ENCODE data around the gene PID1. TPM values are rescaled to one million over a fixed set of nuclear protein-coding genes. Genes with fewer than 3 reads are reported as not detected.

Gene PID1
- total RNA-seq, 2 experiments from 2014 or later = not detected

DNA sequence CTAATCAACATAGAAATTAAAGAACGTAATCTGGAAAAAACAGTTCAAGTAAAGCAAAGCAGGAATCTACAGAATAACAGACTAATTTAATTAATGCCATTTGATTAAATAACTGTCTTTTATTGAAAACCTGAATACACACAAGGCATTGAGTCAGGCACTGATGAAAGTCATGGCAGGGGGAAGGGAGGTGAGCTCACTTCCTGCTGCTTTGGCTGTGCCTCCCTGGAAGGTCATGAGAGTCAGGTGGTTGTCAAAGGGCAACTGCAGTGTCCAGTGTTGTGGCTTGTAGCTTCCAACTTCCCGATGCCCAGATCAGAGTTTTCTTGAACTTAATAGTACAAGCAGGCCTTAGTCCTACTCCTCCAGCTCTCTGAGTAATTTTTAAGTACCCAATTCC lies 180.9 kb downstream of the PID1 start:
- Histone ChIP-seq H3K27ac (ENCODE audit: low read depth, low read length, poor library complexity, severe bottlenecking) (no peak overlapping the region), H4K20me1 (ENCODE audit: insufficient read depth, low read length) (no peaks in the 10 kb centered on the region), H3K4me3 (ENCODE audit: low read depth, low read length, poor library complexity, severe bottlenecking) (no peak overlapping the region), H3K9me3 (ENCODE audit: low read length) (no peaks in the 10 kb centered on the region), H3K9me2 (ENCODE audit: insufficient read depth, low read length) (no peaks in the 10 kb centered on the region), H3K4me1 (ENCODE audit: insufficient read depth, low read length, poor library complexity, severe bottlenecking) (no peaks in the 10 kb centered on the region), H3K4me2 (ENCODE audit: low read length) (no peak overlapping the region), H3K36me3 (ENCODE audit: insufficient read depth, low read length) (no peaks in the 10 kb centered on the region), H3K79me2 (ENCODE audit: insufficient read depth, low read depth, low read length) (no peaks in the 10 kb centered on the region), H2AFZ (ENCODE audit: low read length) (no peak overlapping the region)
- no TSS peak for BruUV-seq (replicated peaks)
- TF ChIP-seq CTCF (conservative IDR thresholded peaks at IDR 0.05; ENCODE audit: low read length) = no peak
- ChIA-PET CTCF (ENCODE audit: unreplicated experiment) (no interaction called here), POLR2A (no interaction called here)
- DNase-seq (ENCODE audit: low spot score) = no peak
- intact Hi-C loops (cut with micrococcal nuclease; ENCODE audit: unreplicated experiment) = no loop called here

DNA sequence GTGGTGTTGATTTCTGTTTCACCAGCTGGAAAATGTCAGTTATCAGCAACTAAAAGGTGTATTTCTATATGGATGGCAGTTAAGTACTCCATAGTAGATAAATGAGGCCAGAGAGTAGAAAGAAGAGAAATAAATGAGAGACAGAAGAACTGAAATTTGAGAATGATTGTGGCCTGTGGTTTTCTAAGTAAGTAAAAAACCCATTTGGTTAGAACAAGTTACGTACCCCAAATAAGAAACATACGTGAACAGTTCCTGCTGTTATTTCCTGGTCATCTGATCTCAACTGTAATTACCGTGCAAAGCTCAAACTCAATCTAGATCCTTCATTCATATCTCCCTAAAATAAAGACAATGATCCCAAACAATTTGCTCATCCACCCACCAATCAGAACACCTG lies 181.3 kb downstream of the PID1 start:
- intact Hi-C loops (cut with micrococcal nuclease; ENCODE audit: unreplicated experiment) = no loop called here
- POLR2A ChIA-PET = no interaction called here
- H3K9me2 ChIP-seq (ENCODE audit: insufficient read depth, low read length) = no peaks in the 10 kb centered on the region
- no peak overlapping the region for H3K4me3 ChIP-seq (ENCODE audit: low read depth, low read length, poor library complexity, severe bottlenecking)
- BruUV-seq (replicated peaks) = no TSS peak
- TF ChIP-seq CTCF (conservative IDR thresholded peaks at IDR 0.05; ENCODE audit: low read length) = no peak
- TF ChIP-seq EZH2phosphoT487 (IDR thresholded peaks at IDR 0.05; ENCODE audit: borderline replicate concordance, low read depth, low read length) = no peak
- H3K4me1 ChIP-seq (ENCODE audit: insufficient read depth, low read length, poor library complexity, severe bottlenecking) = no peaks in the 10 kb centered on the region
- H3K79me2 ChIP-seq (ENCODE audit: insufficient read depth, low read depth, low read length) = no peaks in the 10 kb centered on the region
- H4K20me1 ChIP-seq (ENCODE audit: insufficient read depth, low read length) = no peaks in the 10 kb centered on the region
- H3K9me3 ChIP-seq (ENCODE audit: low read length) = no peaks in the 10 kb centered on the region
- H3K36me3 ChIP-seq (ENCODE audit: insufficient read depth, low read length) = no peaks in the 10 kb centered on the region
- no peak overlapping the region; the same call in 1 of the 2 replicates for H2AFZ ChIP-seq (ENCODE audit: low read length)
- no peak overlapping the region for H3K27ac ChIP-seq (ENCODE audit: low read depth, low read length, poor library complexity, severe bottlenecking)
- CTCF ChIA-PET (ENCODE audit: unreplicated experiment) = no interaction called here
- DNase-seq (ENCODE audit: low spot score) = no peak
- no peak overlapping the region for H3K4me2 ChIP-seq (ENCODE audit: low read length)

DNA sequence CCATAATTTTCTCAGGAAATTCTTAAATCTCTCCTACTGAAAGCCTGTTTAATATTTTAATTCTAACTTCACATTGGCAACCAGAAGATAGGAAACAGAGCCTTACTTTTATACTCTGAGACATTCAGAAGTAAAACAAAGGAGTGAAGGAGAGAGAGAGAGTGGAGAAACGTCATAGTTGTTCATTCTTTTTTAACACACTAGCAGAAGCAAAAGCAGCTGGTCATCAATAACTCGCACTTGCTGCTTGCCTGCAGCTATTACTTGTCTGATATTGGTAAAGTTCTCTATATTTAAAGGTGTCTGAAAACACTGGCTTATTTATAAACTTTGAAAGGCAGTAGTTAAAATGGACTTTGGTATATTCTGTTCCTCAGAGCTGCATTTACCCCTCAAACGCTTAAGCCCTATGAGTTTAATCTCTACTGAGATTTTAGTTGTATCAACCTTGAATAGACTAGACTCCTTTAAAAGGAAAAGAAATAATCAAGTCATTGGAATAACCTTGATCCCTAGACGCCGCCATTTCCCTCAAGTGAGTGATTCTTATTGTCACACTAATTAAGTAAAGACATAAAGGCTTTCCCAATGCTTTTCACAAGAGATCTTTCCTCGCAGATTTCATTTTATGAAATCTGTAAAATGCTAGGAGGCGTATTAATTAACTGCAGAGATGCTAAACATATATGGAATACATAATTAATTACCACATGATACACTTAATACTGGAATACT lies 182.0 kb downstream of the PID1 start:
- intact Hi-C loops (cut with micrococcal nuclease; ENCODE audit: unreplicated experiment) = no loop called here
- Histone ChIP-seq H3K9me2 (ENCODE audit: insufficient read depth, low read length) (no peaks in the 10 kb centered on the region), H3K27ac (ENCODE audit: low read depth, low read length, poor library complexity, severe bottlenecking) (no peak overlapping the region), H4K20me1 (ENCODE audit: insufficient read depth, low read length) (no peaks in the 10 kb centered on the region), H3K4me2 (ENCODE audit: low read length) (no peak overlapping the region), H2AFZ (ENCODE audit: low read length) (no peak overlapping the region; the same call in 1 of the 2 replicates), H3K36me3 (ENCODE audit: insufficient read depth, low read length) (no peaks in the 10 kb centered on the region), H3K9me3 (ENCODE audit: low read length) (no peaks in the 10 kb centered on the region), H3K4me1 (ENCODE audit: insufficient read depth, low read length, poor library complexity, severe bottlenecking) (no peaks in the 10 kb centered on the region), H3K4me3 (ENCODE audit: low read depth, low read length, poor library complexity, severe bottlenecking) (no peak overlapping the region), H3K79me2 (ENCODE audit: insufficient read depth, low read depth, low read length) (no peaks in the 10 kb centered on the region)
- no peak for TF ChIP-seq CTCF (conservative IDR thresholded peaks at IDR 0.05; ENCODE audit: low read length)
- TF ChIP-seq EZH2phosphoT487 (IDR thresholded peaks at IDR 0.05; ENCODE audit: borderline replicate concordance, low read depth, low read length) = no peak
- ChIA-PET POLR2A (no interaction called here), CTCF (ENCODE audit: unreplicated experiment) (no interaction called here)
- DNase-seq (ENCODE audit: low spot score) = no peak
- BruUV-seq (replicated peaks) = no TSS peak

Measured in OCI-LY7 (cell line).